ENCODE results near the gene SPRY2. TPM values are rescaled to one million over a fixed set of nuclear protein-coding genes. Genes with fewer than 3 reads are reported as not detected.

The SPRY2 gene
- total RNA-seq, 1 donor, result 16.0 TPM

GRCh38 chr13:80363890-80364503, 23.1 kb upstream of the SPRY2 start:
- H3K4me3 ChIP-seq (ENCODE audit: low read depth, low read length), result no peak overlapping the region
- TF ChIP-seq CTCF (IDR thresholded peaks at IDR 0.05; ENCODE audit: insufficient read depth, low read depth, low read length), result peak; percentile 72
- DNase-seq (ENCODE audit: low read depth), result peak; percentile 46

- H3K4me3 ChIP-seq (ENCODE audit: low read depth, low read length), result no peak overlapping the region
- DNase-seq (ENCODE audit: low read depth), result no peak
- no peak for TF ChIP-seq CTCF (IDR thresholded peaks at IDR 0.05; ENCODE audit: insufficient read depth, low read depth, low read length)
These were observed 21.6 kb upstream of the SPRY2 start for GRCh38 chr13:80362481-80362880.

GRCh38 chr13:80361883-80362327, 21.0 kb upstream of the SPRY2 start:
- no peak for TF ChIP-seq CTCF (IDR thresholded peaks at IDR 0.05; ENCODE audit: insufficient read depth, low read depth, low read length)
- DNase-seq (ENCODE audit: low read depth), result no peak
- no peak overlapping the region for H3K4me3 ChIP-seq (ENCODE audit: low read depth, low read length)

GRCh38 chr13:80361298-80361697, 20.4 kb upstream of the SPRY2 start:
- TF ChIP-seq CTCF (IDR thresholded peaks at IDR 0.05; ENCODE audit: insufficient read depth, low read depth, low read length), result no peak
- no peak for DNase-seq (ENCODE audit: low read depth)
- H3K4me3 ChIP-seq (ENCODE audit: low read depth, low read length), result no peak overlapping the region

GRCh38 chr13:80360453-80360800, 19.5 kb upstream of the SPRY2 start:
- DNase-seq (ENCODE audit: low read depth), result peak; percentile 6
- no peak for TF ChIP-seq CTCF (IDR thresholded peaks at IDR 0.05; ENCODE audit: insufficient read depth, low read depth, low read length)
- H3K4me3 ChIP-seq (ENCODE audit: low read depth, low read length), result no peak overlapping the region

- peak; percentile 39 for DNase-seq (ENCODE audit: low read depth)
- no peak overlapping the region for H3K4me3 ChIP-seq (ENCODE audit: low read depth, low read length)
- no peak for TF ChIP-seq CTCF (IDR thresholded peaks at IDR 0.05; ENCODE audit: insufficient read depth, low read depth, low read length)
These were observed 19.0 kb upstream of the SPRY2 start for GRCh38 chr13:80359778-80360452.
